Measurements from ENCODE around the gene WSB1.
"Not testable (repeated sequence)": the region's sequence is repeated elsewhere in the genome, so short reads cannot be mapped to it uniquely, and the experiment has no call there.

DNA sequence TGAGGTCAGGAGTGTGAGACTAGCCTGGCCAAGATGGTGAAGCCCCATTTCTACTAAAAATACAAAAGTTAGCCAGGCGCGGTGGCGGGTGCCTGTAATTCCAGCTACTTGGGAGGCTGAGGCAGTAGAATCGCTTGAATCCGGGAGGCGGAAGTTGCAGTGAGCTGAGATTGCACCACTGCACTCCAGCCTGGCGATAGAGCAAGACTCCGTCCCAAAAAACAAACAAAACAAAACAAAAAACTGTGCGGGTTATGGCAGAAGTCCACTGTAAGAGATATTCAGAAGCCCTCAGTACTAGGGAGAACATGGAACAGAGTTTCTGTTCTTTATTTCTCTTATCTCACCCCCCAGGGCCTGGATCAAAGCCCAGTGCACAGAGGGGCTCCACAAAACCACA lies 34.8 kb downstream of the WSB1 start:
- TF ChIP-seq, protein P1, sequence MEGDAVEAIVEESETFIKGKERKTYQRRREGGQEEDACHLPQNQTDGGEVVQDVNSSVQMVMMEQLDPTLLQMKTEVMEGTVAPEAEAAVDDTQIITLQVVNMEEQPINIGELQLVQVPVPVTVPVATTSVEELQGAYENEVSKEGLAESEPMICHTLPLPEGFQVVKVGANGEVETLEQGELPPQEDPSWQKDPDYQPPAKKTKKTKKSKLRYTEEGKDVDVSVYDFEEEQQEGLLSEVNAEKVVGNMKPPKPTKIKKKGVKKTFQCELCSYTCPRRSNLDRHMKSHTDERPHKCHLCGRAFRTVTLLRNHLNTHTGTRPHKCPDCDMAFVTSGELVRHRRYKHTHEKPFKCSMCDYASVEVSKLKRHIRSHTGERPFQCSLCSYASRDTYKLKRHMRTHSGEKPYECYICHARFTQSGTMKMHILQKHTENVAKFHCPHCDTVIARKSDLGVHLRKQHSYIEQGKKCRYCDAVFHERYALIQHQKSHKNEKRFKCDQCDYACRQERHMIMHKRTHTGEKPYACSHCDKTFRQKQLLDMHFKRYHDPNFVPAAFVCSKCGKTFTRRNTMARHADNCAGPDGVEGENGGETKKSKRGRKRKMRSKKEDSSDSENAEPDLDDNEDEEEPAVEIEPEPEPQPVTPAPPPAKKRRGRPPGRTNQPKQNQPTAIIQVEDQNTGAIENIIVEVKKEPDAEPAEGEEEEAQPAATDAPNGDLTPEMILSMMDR (IDR thresholded peaks at IDR 0.05; ENCODE audit: low read depth, low read length, poor library complexity, severe bottlenecking): not testable (repeated sequence)
- not testable (repeated sequence) for TF ChIP-seq EZH2phosphoT487 (IDR thresholded peaks at IDR 0.05; ENCODE audit: borderline replicate concordance, low read length)

All from DOHH2 (cell line).